ENCODE results near the gene HTRA3. TPM values are rescaled to one million over a fixed set of nuclear protein-coding genes. Genes with fewer than 3 reads are reported as not detected.

Gene HTRA3
- polyA plus RNA-seq, 3 donors from 2014 or later, result not detected

DNA sequence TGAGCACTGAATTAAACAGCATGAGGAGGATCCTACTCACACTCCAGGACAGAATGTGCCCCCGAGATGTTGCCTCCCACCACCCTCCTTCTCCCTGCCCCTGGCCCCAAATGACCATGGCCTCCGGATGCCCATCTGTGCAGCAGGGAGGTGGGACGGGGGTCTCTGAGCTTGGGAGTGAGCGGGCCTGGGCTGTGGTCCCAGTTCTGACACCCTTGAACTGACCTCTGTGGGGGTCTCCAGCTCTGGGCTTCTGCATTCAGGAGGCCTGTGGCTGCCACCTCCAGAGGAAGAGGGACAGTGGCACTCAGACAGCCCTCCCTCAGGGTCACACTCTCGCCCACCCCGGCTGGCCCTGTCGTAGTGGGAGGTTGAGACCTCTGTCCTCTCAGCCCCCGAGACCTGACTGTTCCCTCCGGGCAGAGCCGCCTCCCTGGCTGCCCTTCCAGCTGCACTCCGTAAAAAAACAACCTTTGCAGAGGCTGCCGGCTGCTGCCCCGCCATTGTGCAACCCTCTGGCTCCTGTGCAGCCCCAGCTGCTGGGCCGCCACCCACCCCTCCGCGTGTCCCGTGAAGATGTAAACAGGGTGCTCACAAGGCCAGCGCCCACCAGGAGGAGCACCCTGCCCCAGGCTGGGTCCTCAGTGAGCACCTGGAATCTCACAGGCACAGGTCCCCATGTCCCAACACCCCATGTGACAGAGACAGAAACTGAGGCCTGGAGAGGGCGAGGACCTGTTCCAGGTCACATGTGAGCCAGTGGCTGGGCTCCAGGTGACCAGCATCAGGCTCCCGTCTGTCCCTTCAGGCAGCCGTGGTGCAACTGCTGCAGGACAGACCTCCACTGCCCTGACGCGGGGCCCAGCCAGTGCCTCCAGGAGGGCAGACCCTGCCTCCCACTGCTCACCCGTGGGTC lies 39.6 kb downstream of the HTRA3 start:
- DNase-seq, result no peak
- peaks cover 0 to 3% (median 3%) of the 10 kb centered on the region in 3 donors for H3K27me3 Mint-ChIP-seq (ENCODE audit: low read depth in 3 of 3)
- H3K9me3 Mint-ChIP-seq, result no peaks in the 10 kb centered on the region
- H3K36me3 Mint-ChIP-seq, result no peaks in the 10 kb centered on the region
- H3K4me3 Mint-ChIP-seq, result no peak overlapping the region
- no peak overlapping the region for H3K27ac Mint-ChIP-seq
- H3K4me1 Mint-ChIP-seq, result no peaks in the 10 kb centered on the region

DNA sequence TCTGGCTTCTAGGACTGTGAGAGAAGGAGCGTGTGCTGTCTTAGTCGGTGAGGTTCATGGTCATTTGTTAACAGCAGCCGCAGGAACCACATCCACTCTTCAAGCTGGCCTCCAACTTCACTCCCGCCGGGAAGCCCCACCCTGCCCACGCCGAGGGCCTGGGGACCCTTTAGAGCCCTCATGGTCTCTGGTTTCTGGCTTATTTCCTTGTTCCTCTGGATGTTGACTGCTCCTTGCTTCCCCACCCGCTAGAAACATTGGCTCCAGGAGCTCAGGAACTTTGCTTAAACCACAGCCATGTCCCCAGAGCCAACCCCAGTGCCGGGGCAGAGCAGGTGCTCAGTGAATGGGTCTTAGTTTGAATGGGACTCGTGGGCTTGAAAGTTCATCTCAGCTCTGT lies 40.8 kb downstream of the HTRA3 start:
- no peak for DNase-seq
- no peak overlapping the region for H3K4me3 Mint-ChIP-seq
- no peaks in the 10 kb centered on the region for H3K36me3 Mint-ChIP-seq
- no peak overlapping the region for H3K27ac Mint-ChIP-seq
- H3K27me3 Mint-ChIP-seq (ENCODE audit: low read depth in 3 of 3), result peaks cover 0 to 3% (median 3%) of the 10 kb centered on the region in 3 donors
- no peaks in the 10 kb centered on the region for H3K4me1 Mint-ChIP-seq
- H3K9me3 Mint-ChIP-seq, result no peaks in the 10 kb centered on the region

DNA sequence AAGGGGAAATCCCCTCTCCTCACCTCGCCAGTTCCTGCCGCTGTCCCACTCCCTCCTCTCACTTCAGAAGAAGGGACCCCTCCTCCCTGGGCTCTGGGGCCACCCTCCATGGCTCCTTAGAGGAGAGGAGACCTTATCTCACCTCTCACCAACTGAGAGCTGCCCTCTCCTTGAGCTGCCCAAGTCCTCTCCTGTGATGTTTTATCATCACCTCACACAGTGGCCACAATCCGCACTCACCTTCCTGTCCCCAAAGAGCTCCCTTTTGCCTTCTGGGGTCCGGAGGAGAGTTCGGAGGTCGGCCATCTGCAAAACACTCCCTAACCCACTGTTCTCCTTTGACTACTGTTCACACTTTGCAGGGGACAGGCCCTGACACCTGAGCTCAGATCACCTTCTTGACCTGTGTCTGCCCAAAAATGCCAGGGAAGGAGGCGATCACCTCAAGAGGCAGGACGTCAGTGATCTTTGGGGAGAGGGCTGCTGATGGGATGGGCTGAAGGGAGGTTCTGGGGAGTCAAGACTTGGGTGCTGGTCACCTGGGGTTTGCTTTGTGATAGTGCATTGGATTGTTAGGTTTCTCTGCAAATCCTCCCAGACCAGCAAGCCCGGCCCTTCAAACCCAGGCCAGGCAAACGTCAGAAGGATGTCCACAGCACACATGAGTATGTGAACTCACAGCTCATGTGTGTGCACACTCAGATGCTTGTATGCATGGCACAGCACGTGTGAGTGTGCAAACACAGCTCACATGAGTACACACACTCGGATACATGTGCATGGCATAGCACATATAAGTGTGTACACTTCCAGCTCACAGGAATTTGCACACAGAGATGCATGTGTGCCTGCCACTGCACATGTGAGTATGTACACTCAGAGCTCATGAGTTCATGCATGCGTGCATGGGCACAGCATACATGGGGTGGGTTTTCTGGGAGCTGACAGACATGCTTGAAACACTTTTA lies 41.8 kb downstream of the HTRA3 start:
- Mint-ChIP-seq H3K4me1 (no peaks in the 10 kb centered on the region), H3K27ac (no peak overlapping the region), H3K27me3 (ENCODE audit: low read depth in 3 of 3) (peaks cover 0 to 3% (median 3%) of the 10 kb centered on the region in 3 donors), H3K4me3 (no peak overlapping the region), H3K9me3 (no peaks in the 10 kb centered on the region), H3K36me3 (no peaks in the 10 kb centered on the region)
- DNase-seq, result no peak

DNA sequence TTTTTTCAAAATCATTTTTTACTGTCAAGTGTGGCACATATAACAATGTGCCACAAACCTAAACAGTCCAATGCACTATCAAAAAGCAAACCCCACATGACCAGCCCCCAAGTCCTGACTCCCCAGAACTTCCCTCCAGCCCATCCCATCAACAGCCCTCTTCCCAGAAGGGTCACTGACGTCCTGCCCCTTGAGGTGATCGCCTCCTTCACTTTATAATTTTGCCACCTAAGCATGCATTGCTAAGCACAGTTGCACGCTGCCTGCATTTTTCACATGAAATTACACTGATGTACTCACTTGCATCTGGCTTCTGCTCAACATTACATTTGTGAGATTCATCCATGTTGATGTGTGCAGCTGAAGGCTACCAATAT lies 42.5 kb downstream of the HTRA3 start:
- Mint-ChIP-seq H3K27me3 (ENCODE audit: low read depth in 3 of 3) (peaks cover 0 to 3% (median 3%) of the 10 kb centered on the region in 3 donors), H3K27ac (no peak overlapping the region), H3K9me3 (no peaks in the 10 kb centered on the region), H3K4me3 (no peak overlapping the region), H3K4me1 (no peaks in the 10 kb centered on the region), H3K36me3 (no peaks in the 10 kb centered on the region)
- no peak for DNase-seq

DNA sequence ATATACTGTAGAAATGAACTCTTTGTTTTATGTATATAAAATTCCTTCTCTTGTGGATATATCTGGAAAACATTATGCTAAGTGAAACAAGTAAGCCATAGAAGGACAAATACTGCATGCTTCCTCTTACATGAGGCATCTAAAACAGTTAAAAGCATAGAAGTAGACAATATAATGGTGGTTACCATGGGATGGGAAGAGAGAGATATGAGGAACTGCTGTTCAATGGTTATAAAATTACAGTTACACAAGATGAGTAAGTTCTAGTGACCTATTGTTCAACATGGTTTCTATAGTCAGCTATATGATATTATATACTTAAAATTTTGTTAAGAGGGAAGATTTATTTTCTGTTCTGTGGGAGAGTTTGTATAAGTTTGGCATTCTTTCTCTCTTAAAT lies 43.4 kb downstream of the HTRA3 start:
- H3K27me3 Mint-ChIP-seq (ENCODE audit: low read depth in 3 of 3), result peaks cover 0 to 3% (median 3%) of the 10 kb centered on the region in 3 donors

DNA sequence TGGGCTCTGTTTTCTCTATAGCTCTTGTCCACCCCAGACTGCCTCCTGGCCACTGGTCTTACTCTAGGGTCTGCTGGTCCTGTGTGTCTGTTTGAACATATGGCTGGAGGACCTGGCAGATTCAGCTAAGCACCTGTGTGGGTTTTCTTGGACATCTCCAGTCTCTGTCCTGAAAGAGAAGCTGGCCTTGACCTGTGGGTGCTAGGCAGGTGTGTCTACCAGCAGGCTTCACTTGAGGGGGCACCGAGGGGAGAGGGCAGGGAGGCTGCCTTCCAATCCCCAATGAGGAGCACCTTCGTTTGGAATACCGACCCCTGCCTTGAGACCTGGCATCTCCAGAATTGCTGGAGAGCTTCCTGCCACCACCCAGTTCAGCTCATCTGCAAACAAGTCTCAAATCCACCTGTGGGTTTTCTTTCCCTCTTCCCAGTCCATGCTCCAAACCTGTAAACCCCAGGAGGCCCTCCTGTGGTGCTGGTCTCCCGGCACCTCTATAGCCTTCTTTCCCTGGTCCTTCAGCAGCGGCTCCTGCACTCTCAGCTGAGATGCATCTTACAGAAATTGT lies 45.2 kb downstream of the HTRA3 start:
- no peaks in the 10 kb centered on the region for H3K4me1 Mint-ChIP-seq
- H3K27ac Mint-ChIP-seq, result no peak overlapping the region
- H3K27me3 Mint-ChIP-seq (ENCODE audit: low read depth in 3 of 3), result peaks cover 0 to 3% (median under 1%) of the 10 kb centered on the region in 3 donors
- no peaks in the 10 kb centered on the region for H3K9me3 Mint-ChIP-seq
- H3K36me3 Mint-ChIP-seq, result no peaks in the 10 kb centered on the region
- no peak for DNase-seq
- H3K4me3 Mint-ChIP-seq, result no peak overlapping the region

More for the DNA sequence above, 43.4 kb downstream of the HTRA3 start:
- H3K4me3 Mint-ChIP-seq, result no peak overlapping the region
- DNase-seq, result no peak
- no peaks in the 10 kb centered on the region for H3K9me3 Mint-ChIP-seq
- no peaks in the 10 kb centered on the region for H3K4me1 Mint-ChIP-seq
- no peak overlapping the region for H3K27ac Mint-ChIP-seq
- H3K36me3 Mint-ChIP-seq, result no peaks in the 10 kb centered on the region

DNA sequence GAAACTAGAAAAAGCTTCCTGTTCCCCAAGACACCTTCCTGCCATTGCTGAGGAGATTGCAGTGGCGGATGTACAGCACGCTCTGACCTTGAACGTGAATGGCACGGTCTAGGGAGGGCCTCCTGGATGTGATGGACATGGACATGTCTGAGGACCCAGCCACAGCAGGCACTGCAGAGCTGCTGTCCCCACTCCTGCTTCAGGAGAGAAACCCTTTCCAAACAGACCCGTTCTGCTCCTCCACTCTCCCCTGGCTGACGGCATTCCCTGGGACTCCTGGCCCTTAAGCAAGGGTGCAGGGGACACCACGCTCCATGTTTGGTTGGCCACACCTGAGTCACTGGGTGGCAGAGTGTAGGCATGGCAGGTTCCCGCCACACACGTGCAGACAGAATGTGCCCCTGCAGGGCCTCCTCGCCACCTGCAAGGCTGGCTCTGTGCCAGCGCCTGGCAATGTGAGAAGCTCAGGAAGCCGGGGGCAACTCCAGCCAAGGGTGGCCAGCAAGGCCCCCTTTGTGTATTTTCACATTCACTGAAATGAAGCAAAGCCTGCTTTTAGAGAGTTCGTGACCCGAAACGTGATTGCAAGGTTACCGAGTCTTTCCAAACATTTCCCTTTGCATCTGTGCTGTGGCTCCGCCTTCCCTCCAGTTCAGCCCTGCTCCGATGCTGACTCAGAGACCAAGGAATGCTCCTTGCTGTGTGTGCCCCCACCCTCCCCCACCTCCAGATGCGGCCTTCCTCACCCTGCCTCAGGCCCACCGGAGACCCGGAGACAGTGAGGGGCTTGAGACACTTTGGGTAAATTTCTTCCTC lies 46.1 kb downstream of the HTRA3 start:
- H3K4me3 Mint-ChIP-seq, result no peak overlapping the region
- H3K27me3 Mint-ChIP-seq (ENCODE audit: low read depth in 3 of 3), result peaks cover 0 to 3% (median 0%) of the 10 kb centered on the region in 3 donors
- no peaks in the 10 kb centered on the region for H3K36me3 Mint-ChIP-seq
- DNase-seq, result no peak
- H3K9me3 Mint-ChIP-seq, result no peaks in the 10 kb centered on the region
- no peak overlapping the region for H3K27ac Mint-ChIP-seq
- no peaks in the 10 kb centered on the region for H3K4me1 Mint-ChIP-seq

DNA sequence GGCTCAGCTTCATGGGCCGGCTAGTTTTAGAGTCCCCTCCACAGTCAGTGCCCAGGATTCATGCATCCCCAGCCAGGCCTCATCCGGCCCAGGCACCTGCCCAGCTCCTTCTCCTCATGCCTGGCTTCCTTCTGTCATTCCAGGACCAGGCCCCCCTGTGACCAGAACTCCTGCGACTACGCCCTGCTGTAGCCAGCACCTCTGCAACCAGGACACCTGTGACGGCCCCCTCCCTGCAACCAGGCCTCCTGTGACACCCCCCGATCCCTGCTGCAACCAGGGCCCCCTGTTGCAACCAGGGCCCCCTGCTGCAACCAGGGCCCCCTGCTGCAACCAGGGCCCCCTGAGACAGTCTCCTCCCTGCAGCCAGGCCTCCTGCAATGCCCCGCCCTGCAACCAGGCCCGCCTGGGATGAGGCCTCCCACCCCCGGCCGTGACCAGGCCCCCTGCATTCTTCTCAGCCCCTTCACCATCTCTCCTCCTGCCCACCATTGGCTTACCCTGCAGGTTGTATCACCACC lies 46.8 kb downstream of the HTRA3 start:
- Mint-ChIP-seq H3K27me3 (ENCODE audit: low read depth in 3 of 3) (peaks cover 0 to 3% (median 0%) of the 10 kb centered on the region in 3 donors), H3K27ac (no peak overlapping the region), H3K4me1 (no peaks in the 10 kb centered on the region), H3K9me3 (no peaks in the 10 kb centered on the region), H3K4me3 (no peak overlapping the region), H3K36me3 (no peaks in the 10 kb centered on the region)
- DNase-seq, result no peak

DNA sequence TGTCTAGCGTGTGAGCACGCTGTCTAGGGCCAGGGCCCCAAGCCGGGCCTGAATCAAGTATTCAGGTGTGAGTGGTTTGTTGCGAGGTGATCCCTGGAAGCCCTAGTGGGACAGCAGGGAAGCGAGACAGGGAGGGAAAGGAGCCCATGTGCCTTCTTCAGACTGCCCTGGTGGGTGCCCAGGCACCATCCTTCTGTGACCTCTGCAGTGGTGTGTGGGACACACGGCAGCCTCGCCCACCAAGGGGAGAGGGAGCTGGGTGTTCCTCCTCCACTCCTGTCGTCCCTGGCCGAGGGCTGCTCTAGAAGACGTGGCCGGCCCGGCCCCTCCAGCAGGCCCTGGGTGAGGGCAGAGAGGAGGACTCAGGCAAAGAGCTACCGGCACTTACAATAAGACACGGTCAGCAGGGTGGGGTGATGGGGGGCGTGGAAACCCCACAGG lies 47.4 kb downstream of the HTRA3 start:
- no peaks in the 10 kb centered on the region for H3K9me3 Mint-ChIP-seq
- no peak overlapping the region for H3K27ac Mint-ChIP-seq
- no peaks in the 10 kb centered on the region for H3K4me1 Mint-ChIP-seq
- no peaks in the 10 kb centered on the region for H3K36me3 Mint-ChIP-seq
- H3K27me3 Mint-ChIP-seq (ENCODE audit: low read depth in 3 of 3), result peaks cover 0 to 3% (median 0%) of the 10 kb centered on the region in 3 donors
- H3K4me3 Mint-ChIP-seq, result no peak overlapping the region
- DNase-seq, result no peak

DNA sequence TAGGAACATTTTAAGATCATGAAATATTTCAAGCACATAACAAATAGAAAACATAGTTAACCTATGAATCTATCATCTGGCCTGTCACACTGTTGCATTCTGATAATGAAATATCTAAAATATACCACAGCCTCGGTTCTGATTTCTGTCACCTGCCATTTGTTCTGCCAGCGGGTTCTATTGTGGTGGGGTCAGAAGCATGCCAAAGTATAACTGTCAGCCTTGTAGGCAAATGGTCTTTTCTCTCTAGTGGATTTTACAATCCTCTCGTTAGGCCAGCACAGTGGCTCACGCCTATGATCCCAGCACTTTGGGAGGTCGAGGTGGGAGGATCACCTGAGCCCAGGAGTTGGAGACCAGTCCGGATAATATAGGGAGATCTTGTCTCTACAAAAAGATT lies 47.9 kb downstream of the HTRA3 start:
- H3K27ac Mint-ChIP-seq, result no peak overlapping the region
- no peaks in the 10 kb centered on the region for H3K9me3 Mint-ChIP-seq
- H3K27me3 Mint-ChIP-seq (ENCODE audit: low read depth in 3 of 3), result peaks cover 0 to 3% (median 0%) of the 10 kb centered on the region in 3 donors
- no peaks in the 10 kb centered on the region for H3K4me1 Mint-ChIP-seq
- H3K36me3 Mint-ChIP-seq, result no peaks in the 10 kb centered on the region
- no peak overlapping the region for H3K4me3 Mint-ChIP-seq
- DNase-seq, result no peak

DNA sequence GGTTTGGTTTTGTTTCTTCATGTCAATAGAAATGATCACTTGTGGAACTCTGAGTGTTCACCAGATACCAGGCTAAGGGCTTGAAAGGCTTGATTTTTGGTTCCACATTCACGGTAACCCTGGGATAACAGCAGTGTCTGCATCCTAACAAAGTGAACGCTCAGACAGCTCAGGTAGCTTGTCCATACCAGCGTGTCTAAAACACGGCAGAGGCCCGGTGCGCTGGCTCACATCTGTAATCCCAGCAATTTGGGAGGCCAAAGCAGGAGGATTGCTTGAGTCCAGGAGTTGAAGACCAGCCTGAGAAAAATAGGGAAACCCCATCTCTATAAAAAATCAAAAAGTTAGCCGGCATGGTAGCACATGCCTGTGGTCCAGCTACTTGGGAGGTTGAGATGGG lies 49.0 kb downstream of the HTRA3 start:
- no peak overlapping the region for H3K27ac Mint-ChIP-seq
- peaks cover 0 to 3% (median 2%) of the 10 kb centered on the region in 3 donors for H3K27me3 Mint-ChIP-seq (ENCODE audit: low read depth in 3 of 3)
- DNase-seq, result no peak
- no peaks in the 10 kb centered on the region for H3K9me3 Mint-ChIP-seq
- no peaks in the 10 kb centered on the region for H3K4me1 Mint-ChIP-seq
- no peaks in the 10 kb centered on the region for H3K36me3 Mint-ChIP-seq
- H3K4me3 Mint-ChIP-seq, result no peak overlapping the region

DNA sequence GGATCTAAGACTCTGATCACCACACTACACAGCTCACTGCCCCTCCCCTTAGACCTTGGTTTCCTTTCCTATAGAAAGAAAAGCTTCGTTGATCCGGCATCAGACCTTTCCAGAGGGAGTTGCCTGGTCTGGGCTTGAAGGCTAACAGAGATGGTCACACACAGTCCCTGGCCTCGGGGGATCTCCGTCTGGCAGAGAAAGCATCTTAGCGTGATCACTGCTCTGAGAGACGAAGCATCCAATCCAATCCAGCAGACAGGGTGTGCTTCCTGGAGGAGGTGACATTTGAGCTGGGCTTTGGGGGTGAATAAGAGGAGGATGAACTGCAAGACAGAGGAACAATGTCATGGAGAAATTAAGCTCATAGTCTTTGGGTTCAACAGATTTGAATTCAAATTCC lies 49.5 kb downstream of the HTRA3 start:
- H3K4me1 Mint-ChIP-seq, result no peaks in the 10 kb centered on the region

More for the DNA sequence above, 49.5 kb downstream of the HTRA3 start:
- no peaks in the 10 kb centered on the region for H3K36me3 Mint-ChIP-seq
- peaks cover 0 to 2% (median 0%) of the 10 kb centered on the region in 3 donors for H3K27me3 Mint-ChIP-seq (ENCODE audit: low read depth in 3 of 3)
- no peak overlapping the region for H3K4me3 Mint-ChIP-seq
- H3K9me3 Mint-ChIP-seq, result no peaks in the 10 kb centered on the region
- DNase-seq, result no peak
- H3K27ac Mint-ChIP-seq, result no peak overlapping the region
